Measurements from ENCODE around the gene SIRPA.

SIRPA gene

GRCh38 chr20:1894951-1895673 lies at the start of gene SIRPA:
TSS of gene SIRPA (plus strand) at chr20:1895407. CDS start at chr20:1895448, 41 bp downstream.
- H3K4me2 ChIP-seq (ENCODE audit: low read length): peak within 1 kb of the TSS; percentile 95
- H3K27me3 ChIP-seq (ENCODE audit: low read depth, low read length): no peaks in the 10 kb centered on the region
- H4K20me1 ChIP-seq (ENCODE audit: insufficient read depth, low read length): no peaks in the 10 kb centered on the region
- H3K4me3 ChIP-seq (ENCODE audit: low read length): peak within 1 kb of the TSS; percentile 83
- peaks cover 70% of the 10 kb centered on the region for H3K79me2 ChIP-seq (ENCODE audit: low read length)
- peaks cover 50% of the 10 kb centered on the region for H3K4me1 ChIP-seq (ENCODE audit: low read length)
- no peaks in the 10 kb centered on the region for H3K9me3 ChIP-seq (ENCODE audit: insufficient read depth, low read length)
- H3K9ac ChIP-seq (ENCODE audit: low read length): peak within 1 kb of the TSS; percentile 91
- H3K36me3 ChIP-seq (replicated peaks; ENCODE audit: low read depth, low read length): no peaks in the 10 kb centered on the region
- H2AFZ ChIP-seq (ENCODE audit: low read depth, low read length): no peak within 1 kb of the TSS; the same call in 1 of the 2 replicates
- TF ChIP-seq EZH2phosphoT487 (IDR thresholded peaks at IDR 0.05; ENCODE audit: low read depth) (no peak), CTCF (IDR thresholded peaks at IDR 0.05; ENCODE audit: low read depth, low read length) (no peak)
- H3K27ac ChIP-seq (ENCODE audit: low read length): peak within 1 kb of the TSS; percentile 88

- TF ChIP-seq CTCF (IDR thresholded peaks at IDR 0.05; ENCODE audit: low read depth, low read length) (no peak), EZH2phosphoT487 (IDR thresholded peaks at IDR 0.05; ENCODE audit: low read depth) (no peak)
- H3K4me1 ChIP-seq (ENCODE audit: low read length): peaks cover 63% of the 10 kb centered on the region
- H3K79me2 ChIP-seq (ENCODE audit: low read length): no peaks in the 10 kb centered on the region
- H3K36me3 ChIP-seq (replicated peaks; ENCODE audit: low read depth, low read length): peaks cover 2% of the 10 kb centered on the region
- no peak overlapping the region for H3K27ac ChIP-seq (ENCODE audit: low read length)
- H3K9ac ChIP-seq (ENCODE audit: low read length): no peak overlapping the region
- no peak overlapping the region for H3K4me3 ChIP-seq (ENCODE audit: low read length)
- H3K9me3 ChIP-seq (ENCODE audit: insufficient read depth, low read length): peaks cover 4% of the 10 kb centered on the region
- H4K20me1 ChIP-seq (ENCODE audit: insufficient read depth, low read length): no peaks in the 10 kb centered on the region
- H3K27me3 ChIP-seq (ENCODE audit: low read depth, low read length): peaks cover 18% of the 10 kb centered on the region
- H2AFZ ChIP-seq (ENCODE audit: low read depth, low read length): no peak overlapping the region
- peak overlapping the region; percentile 75; the same call in 1 of the 2 replicates for H3K4me2 ChIP-seq (ENCODE audit: low read length)
These were observed 49.5 kb upstream of the SIRPA start for GRCh38 chr20:1845701-1846100.

- Histone ChIP-seq H3K4me1 (ENCODE audit: low read length) (peaks cover 69% of the 10 kb centered on the region), H3K27me3 (ENCODE audit: low read depth, low read length) (peaks cover 11% of the 10 kb centered on the region), H3K36me3 (replicated peaks; ENCODE audit: low read depth, low read length) (peaks cover 2% of the 10 kb centered on the region), H3K9me3 (ENCODE audit: insufficient read depth, low read length) (peaks cover 4% of the 10 kb centered on the region), H4K20me1 (ENCODE audit: insufficient read depth, low read length) (no peaks in the 10 kb centered on the region), H3K79me2 (ENCODE audit: low read length) (no peaks in the 10 kb centered on the region), H3K27ac (ENCODE audit: low read length) (no peak overlapping the region), H2AFZ (ENCODE audit: low read depth, low read length) (no peak overlapping the region), H3K4me2 (ENCODE audit: low read length) (no peak overlapping the region), H3K4me3 (ENCODE audit: low read length) (no peak overlapping the region), H3K9ac (ENCODE audit: low read length) (no peak overlapping the region)
- no peak for TF ChIP-seq CTCF (IDR thresholded peaks at IDR 0.05; ENCODE audit: low read depth, low read length)
- no peak for TF ChIP-seq EZH2phosphoT487 (IDR thresholded peaks at IDR 0.05; ENCODE audit: low read depth)
These were observed 48.9 kb upstream of the SIRPA start for GRCh38 chr20:1846341-1846740.

DNA sequence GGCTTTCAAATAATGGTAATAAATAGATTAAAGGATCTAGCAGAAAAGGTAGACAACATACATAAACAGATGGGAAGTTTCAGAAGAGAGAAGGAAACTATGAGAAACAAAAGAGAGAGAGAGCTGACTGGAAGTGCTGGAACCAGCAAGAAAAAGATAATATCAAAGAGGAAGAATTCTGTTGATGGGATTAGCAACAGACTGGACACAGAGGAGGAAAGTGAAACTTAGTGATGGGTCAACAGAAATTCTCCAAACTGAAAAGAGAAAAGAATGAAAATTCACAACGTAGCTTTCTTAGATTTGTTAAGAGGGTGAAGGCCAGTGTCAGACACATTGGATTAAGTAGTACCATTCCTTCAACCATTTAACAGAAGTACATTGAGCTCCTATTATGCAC lies 48.3 kb upstream of the SIRPA start:
- TF ChIP-seq CTCF (IDR thresholded peaks at IDR 0.05; ENCODE audit: low read depth, low read length): no peak
- TF ChIP-seq EZH2phosphoT487 (IDR thresholded peaks at IDR 0.05; ENCODE audit: low read depth): no peak
- Histone ChIP-seq H3K4me3 (ENCODE audit: low read length) (no peak overlapping the region), H3K79me2 (ENCODE audit: low read length) (no peaks in the 10 kb centered on the region), H3K27me3 (ENCODE audit: low read depth, low read length) (peaks cover 10% of the 10 kb centered on the region), H2AFZ (ENCODE audit: low read depth, low read length) (no peak overlapping the region), H3K9ac (ENCODE audit: low read length) (no peak overlapping the region), H3K27ac (ENCODE audit: low read length) (no peak overlapping the region), H4K20me1 (ENCODE audit: insufficient read depth, low read length) (no peaks in the 10 kb centered on the region), H3K4me2 (ENCODE audit: low read length) (no peak overlapping the region), H3K9me3 (ENCODE audit: insufficient read depth, low read length) (peaks cover 7% of the 10 kb centered on the region), H3K4me1 (ENCODE audit: low read length) (peaks cover 72% of the 10 kb centered on the region), H3K36me3 (replicated peaks; ENCODE audit: low read depth, low read length) (peaks cover 2% of the 10 kb centered on the region)
